OCI-LY7 (cell line): Measurements from ENCODE around the gene SBF2. TPM values are rescaled to one million over a fixed set of nuclear protein-coding genes. Genes with fewer than 3 reads are reported as not detected.

Source experiments
- BruUV-seq: library from RNA; stranded (reverse); fragments of 400-500 nt; replicated peaks from 2 replicates; lab custom pipeline; 2021; lab: Mats Ljungman, UMichigan
- CTCF ChIA-PET: fragments of 300-600 bp; sonication (Branson Sonifier 250); formaldehyde crosslinking; loops from one replicate; lab custom pipeline; 2022; ENCODE audit warnings: antibody characterized with exemption; ENCODE audit not compliant: unreplicated experiment; lab: Charles Lee
- POLR2A ChIA-PET: fragments of 300-600 bp; sonication (Branson Sonifier 250); formaldehyde crosslinking; loops from one replicate; lab custom pipeline; 2022; ENCODE audit warnings: antibody characterized with exemption; lab: Charles Lee
- DNase-seq: peaks from one replicate; pipeline ENCODE4 v3.0.0-alpha.2; 2015; ENCODE audit warnings: low spot score
- H2AFZ ChIP-seq: fragments of 200-600 bp; sonication (generic), shearing (Covaris generic); 2 replicates; pipeline ENCODE4 v1.6.1; 2014; ENCODE audit warnings: mild to moderate bottlenecking, antibody characterized with exemption, low read length, moderate library complexity
- H3K27ac ChIP-seq: fragments of 200-600 bp; sonication (generic); 2 replicates; pipeline ENCODE4 v1.5.1; 2014; ENCODE audit warnings: mixed run types, low read depth, mild to moderate bottlenecking, moderate library complexity, low read length, inconsistent platforms; ENCODE audit not compliant: poor library complexity, severe bottlenecking
- H3K36me3 ChIP-seq: fragments of 200-600 bp; sonication (generic); 2 replicates; pipeline ENCODE4 v1.6.1; 2014; ENCODE audit warnings: mild to moderate bottlenecking, antibody characterized with exemption, low read length, moderate library complexity, mixed read lengths; ENCODE audit not compliant: insufficient read depth
- H3K4me1 ChIP-seq: fragments of 200-600 bp; sonication (generic); 2 replicates; pipeline ENCODE4 v1.5.1; 2014; ENCODE audit warnings: mild to moderate bottlenecking, low read length; ENCODE audit not compliant: insufficient read depth, poor library complexity, severe bottlenecking
- H3K4me2 ChIP-seq: fragments of 200-600 bp; sonication (generic); 2 replicates; pipeline ENCODE4 v1.6.1; 2014; ENCODE audit warnings: mild to moderate bottlenecking, low read length
- H3K4me3 ChIP-seq: fragments of 200-600 bp; sonication (generic); 2 replicates; pipeline ENCODE4 v1.5.1; 2014; ENCODE audit warnings: mild to moderate bottlenecking, low read depth, low read length; ENCODE audit not compliant: poor library complexity, severe bottlenecking
- H3K79me2 ChIP-seq: fragments of 200-600 bp; sonication (generic); 2 replicates; pipeline ENCODE4 v1.6.1; 2016; ENCODE audit warnings: low read depth, mild to moderate bottlenecking, low read length, moderate library complexity, mixed read lengths; ENCODE audit not compliant: insufficient read depth
- H3K9me2 ChIP-seq: fragments of 200-600 bp; sonication (generic); 2 replicates; pipeline ENCODE4 v1.6.1; 2016; ENCODE audit warnings: mild to moderate bottlenecking, low read length, mixed read lengths; ENCODE audit not compliant: insufficient read depth
- H3K9me3 ChIP-seq: fragments of 200-600 bp; sonication (generic); 2 replicates; pipeline ENCODE4 v1.6.1; 2014; ENCODE audit warnings: mild to moderate bottlenecking, mixed run types, low read length, mixed read lengths
- H4K20me1 ChIP-seq: fragments of 200-600 bp; sonication (generic); 2 replicates; pipeline ENCODE4 v1.6.1; 2014; ENCODE audit warnings: mild to moderate bottlenecking, antibody characterized with exemption, low read length, moderate library complexity, mixed read lengths; ENCODE audit not compliant: insufficient read depth
- EZH2phosphoT487 ChIP-seq: fragments of 200-600 bp; sonication (generic); IDR thresholded peaks from 2 replicates; pipeline ENCODE4 v1.6.1; 2018; ENCODE audit warnings: low read depth, borderline replicate concordance, mild to moderate bottlenecking, mixed run types, antibody characterized with exemption, low read length, moderate library complexity, mixed read lengths
- intact Hi-C: fragments of 100-400 bp; cut with micrococcal nuclease; formaldehyde crosslinking; loops from one replicate; pipeline ENCODE4 v1.10.0; 2022; ENCODE audit not compliant: unreplicated experiment
- total RNA-seq, 2 experiments: library from RNA; depleted of rRNA in 1 of 2; stranded (reverse); fragments of >200 nt in 1 of 2; shearing (Covaris generic) in 1 of 2; gene quantifications; 2 replicates each; pipeline ENCODE4 v1.2.3, GENCODE V29; 2014 to 2022
- TF ChIP-seq, protein P1 (sequence below): fragments of 200-600 bp; sonication (generic); conservative IDR thresholded peaks from 2 replicates; pipeline ENCODE4 v1.5.1; 2014; ENCODE audit warnings: mild to moderate bottlenecking, antibody characterized with exemption, low read length, moderate library complexity, mixed read lengths

The SBF2 gene
- total RNA-seq, 2 experiments from 2014 or later, result 12.9 to 14.3 TPM

DNA sequence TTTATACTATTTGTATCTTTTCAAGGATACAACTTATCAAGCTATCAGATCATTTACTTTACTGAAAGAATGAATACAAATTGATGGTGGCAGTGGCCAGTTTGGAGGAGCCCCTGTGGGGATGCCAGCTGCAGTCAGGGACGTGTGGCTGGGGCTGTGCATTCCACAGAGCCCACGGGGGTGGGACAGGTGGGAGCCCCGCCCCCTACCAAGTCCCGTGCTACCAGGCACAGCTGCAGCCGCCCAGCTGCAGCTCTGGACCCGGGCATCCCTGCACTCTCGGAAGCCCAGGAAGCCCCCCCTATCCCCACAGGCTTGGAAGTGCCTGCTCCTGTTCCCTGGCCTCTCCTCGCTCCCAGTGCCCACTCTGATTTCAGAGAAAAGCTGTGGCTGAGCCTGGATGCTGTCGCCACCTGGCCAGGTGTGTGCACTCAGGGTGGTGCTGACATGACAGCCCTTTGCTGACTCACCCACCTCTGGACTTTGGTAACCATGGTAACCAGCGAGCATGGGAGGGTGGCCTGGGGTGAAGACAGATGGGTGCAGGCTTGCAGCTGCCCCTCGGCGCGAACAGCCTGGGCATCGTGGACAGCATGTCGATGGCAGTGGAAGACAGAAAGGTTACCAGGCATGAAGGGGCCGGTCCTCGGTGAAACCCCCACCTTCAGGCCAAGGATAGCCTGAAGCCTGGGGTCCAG lies 138.1 kb downstream of the SBF2 start:
- H3K4me2 ChIP-seq, result no peak overlapping the region
- ChIA-PET POLR2A (no interaction called here), CTCF (no interaction called here)
- H3K9me3 ChIP-seq, result no peaks in the 10 kb centered on the region
- no peaks in the 10 kb centered on the region for H4K20me1 ChIP-seq
- H3K4me1 ChIP-seq, result no peaks in the 10 kb centered on the region
- H3K9me2 ChIP-seq, result no peaks in the 10 kb centered on the region
- H3K27ac ChIP-seq, result no peak overlapping the region
- H3K4me3 ChIP-seq, result no peak overlapping the region
- DNase-seq, result no peak
- TF ChIP-seq EZH2phosphoT487, result no peak
- TF ChIP-seq, protein P1, sequence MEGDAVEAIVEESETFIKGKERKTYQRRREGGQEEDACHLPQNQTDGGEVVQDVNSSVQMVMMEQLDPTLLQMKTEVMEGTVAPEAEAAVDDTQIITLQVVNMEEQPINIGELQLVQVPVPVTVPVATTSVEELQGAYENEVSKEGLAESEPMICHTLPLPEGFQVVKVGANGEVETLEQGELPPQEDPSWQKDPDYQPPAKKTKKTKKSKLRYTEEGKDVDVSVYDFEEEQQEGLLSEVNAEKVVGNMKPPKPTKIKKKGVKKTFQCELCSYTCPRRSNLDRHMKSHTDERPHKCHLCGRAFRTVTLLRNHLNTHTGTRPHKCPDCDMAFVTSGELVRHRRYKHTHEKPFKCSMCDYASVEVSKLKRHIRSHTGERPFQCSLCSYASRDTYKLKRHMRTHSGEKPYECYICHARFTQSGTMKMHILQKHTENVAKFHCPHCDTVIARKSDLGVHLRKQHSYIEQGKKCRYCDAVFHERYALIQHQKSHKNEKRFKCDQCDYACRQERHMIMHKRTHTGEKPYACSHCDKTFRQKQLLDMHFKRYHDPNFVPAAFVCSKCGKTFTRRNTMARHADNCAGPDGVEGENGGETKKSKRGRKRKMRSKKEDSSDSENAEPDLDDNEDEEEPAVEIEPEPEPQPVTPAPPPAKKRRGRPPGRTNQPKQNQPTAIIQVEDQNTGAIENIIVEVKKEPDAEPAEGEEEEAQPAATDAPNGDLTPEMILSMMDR, result no peak
- no peak overlapping the region for H2AFZ ChIP-seq
- no TSS peak for BruUV-seq
- intact Hi-C loops, result no loop called here
- H3K36me3 ChIP-seq, result no peaks in the 10 kb centered on the region
- no peaks in the 10 kb centered on the region for H3K79me2 ChIP-seq

DNA sequence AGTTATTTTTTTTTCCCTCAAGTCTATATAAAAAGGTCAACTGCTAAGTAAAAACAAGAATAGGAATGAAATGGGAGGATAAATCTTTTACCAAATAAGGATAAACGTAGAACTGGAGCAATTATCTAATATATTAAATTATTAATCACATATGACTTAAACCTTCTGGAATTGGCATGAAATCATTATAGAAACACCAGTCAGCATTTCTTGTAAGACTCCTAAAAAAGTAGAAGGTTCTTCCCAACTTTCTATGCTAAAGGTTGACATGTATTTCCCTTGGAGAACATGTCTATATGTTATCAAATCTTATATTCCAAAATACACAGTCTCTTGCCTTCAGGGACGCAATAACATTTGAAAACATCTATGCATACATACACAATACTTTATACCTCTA lies 143.2 kb downstream of the SBF2 start:
- Histone ChIP-seq H3K9me3 (no peaks in the 10 kb centered on the region), H2AFZ (no peak overlapping the region), H3K9me2 (no peaks in the 10 kb centered on the region), H3K4me3 (no peak overlapping the region), H3K4me2 (no peak overlapping the region), H3K27ac (no peak overlapping the region), H3K36me3 (no peaks in the 10 kb centered on the region), H4K20me1 (no peaks in the 10 kb centered on the region), H3K4me1 (no peaks in the 10 kb centered on the region), H3K79me2 (no peaks in the 10 kb centered on the region)
- BruUV-seq, result no TSS peak
- TF ChIP-seq EZH2phosphoT487, result no peak
- TF ChIP-seq, protein P1, result no peak
- intact Hi-C loops, result loop anchor here (1.0 kb wide), 1 partner anchor 38 kb away; no protein-coding TSS in a partner anchor
- POLR2A ChIA-PET, result no interaction called here
- DNase-seq, result no peak
- CTCF ChIA-PET, result no interaction called here

DNA sequence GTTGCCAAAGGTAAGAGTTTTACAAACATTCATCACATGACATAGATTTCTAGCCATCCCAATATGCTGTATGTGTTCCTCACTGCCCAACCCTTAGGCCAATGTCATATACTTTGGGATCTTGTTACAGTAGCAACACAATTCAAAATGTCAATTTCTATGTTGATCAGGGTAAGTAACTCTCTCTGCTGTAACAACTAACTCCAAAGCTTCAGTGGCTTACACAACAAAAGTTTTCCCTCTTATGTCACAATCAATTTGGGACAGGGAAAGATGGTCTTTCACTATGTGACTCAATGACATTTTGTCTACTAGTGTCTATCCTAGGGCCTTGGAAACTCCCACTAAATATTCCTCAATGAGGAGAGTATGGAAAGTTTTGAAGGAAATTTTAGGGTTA lies 144.5 kb downstream of the SBF2 start:
- H3K4me1 ChIP-seq, result no peaks in the 10 kb centered on the region
- CTCF ChIA-PET, result no interaction called here
- TF ChIP-seq, protein P1, result no peak
- no peak for TF ChIP-seq EZH2phosphoT487
- H3K27ac ChIP-seq, result no peak overlapping the region
- H3K79me2 ChIP-seq, result no peaks in the 10 kb centered on the region
- no peaks in the 10 kb centered on the region for H3K9me3 ChIP-seq
- POLR2A ChIA-PET, result no interaction called here
- no peaks in the 10 kb centered on the region for H4K20me1 ChIP-seq
- H3K4me3 ChIP-seq, result no peak overlapping the region
- no peak for DNase-seq
- H3K4me2 ChIP-seq, result no peak overlapping the region
- intact Hi-C loops, result no loop called here
- H3K9me2 ChIP-seq, result no peaks in the 10 kb centered on the region
- H2AFZ ChIP-seq, result no peak overlapping the region
- no peaks in the 10 kb centered on the region for H3K36me3 ChIP-seq
- BruUV-seq, result no TSS peak
